ENCODE measurements around the gene SECISBP2. TPM values are rescaled to one million over a fixed set of nuclear protein-coding genes. Genes with fewer than 3 reads are reported as not detected.
A peak's percentile ranks its signal among the peaks of the same experiment; 100 is the strongest.
"Not testable (repeated sequence)": the region's sequence is repeated elsewhere in the genome, so short reads cannot be mapped to it uniquely, and the experiment has no call there.

Gene SECISBP2, protein sequence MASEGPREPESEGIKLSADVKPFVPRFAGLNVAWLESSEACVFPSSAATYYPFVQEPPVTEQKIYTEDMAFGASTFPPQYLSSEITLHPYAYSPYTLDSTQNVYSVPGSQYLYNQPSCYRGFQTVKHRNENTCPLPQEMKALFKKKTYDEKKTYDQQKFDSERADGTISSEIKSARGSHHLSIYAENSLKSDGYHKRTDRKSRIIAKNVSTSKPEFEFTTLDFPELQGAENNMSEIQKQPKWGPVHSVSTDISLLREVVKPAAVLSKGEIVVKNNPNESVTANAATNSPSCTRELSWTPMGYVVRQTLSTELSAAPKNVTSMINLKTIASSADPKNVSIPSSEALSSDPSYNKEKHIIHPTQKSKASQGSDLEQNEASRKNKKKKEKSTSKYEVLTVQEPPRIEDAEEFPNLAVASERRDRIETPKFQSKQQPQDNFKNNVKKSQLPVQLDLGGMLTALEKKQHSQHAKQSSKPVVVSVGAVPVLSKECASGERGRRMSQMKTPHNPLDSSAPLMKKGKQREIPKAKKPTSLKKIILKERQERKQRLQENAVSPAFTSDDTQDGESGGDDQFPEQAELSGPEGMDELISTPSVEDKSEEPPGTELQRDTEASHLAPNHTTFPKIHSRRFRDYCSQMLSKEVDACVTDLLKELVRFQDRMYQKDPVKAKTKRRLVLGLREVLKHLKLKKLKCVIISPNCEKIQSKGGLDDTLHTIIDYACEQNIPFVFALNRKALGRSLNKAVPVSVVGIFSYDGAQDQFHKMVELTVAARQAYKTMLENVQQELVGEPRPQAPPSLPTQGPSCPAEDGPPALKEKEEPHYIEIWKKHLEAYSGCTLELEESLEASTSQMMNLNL
- total RNA-seq = 78.7 TPM
- polyA plus RNA-seq = 22.7 TPM

- under 1% methylated on average over 91 of the region's 91 CpGs for WGBS
- peak within 1 kb of the TSS; percentile 62 for H3K4me3 ChIP-seq (ENCODE audit: low read depth, low read length)
- peak within 1 kb of the TSS; percentile 100 for H3K27ac ChIP-seq (ENCODE audit: low read depth)
- no peaks in the 10 kb centered on the region for H3K36me3 ChIP-seq (ENCODE audit: insufficient read depth)
- DNase-seq (ENCODE audit: extremely low spot score) = peak; percentile 93
- no peaks in the 10 kb centered on the region for H3K4me1 ChIP-seq (ENCODE audit: insufficient read depth)
Measured at GRCh38 chr9:89318123-89319014, at the start of gene SECISBP2. Gene SECISBP2, plus strand, starts transcription at chr9:89318500. Its CDS starts 77 bp downstream, at chr9:89318577.

DNA sequence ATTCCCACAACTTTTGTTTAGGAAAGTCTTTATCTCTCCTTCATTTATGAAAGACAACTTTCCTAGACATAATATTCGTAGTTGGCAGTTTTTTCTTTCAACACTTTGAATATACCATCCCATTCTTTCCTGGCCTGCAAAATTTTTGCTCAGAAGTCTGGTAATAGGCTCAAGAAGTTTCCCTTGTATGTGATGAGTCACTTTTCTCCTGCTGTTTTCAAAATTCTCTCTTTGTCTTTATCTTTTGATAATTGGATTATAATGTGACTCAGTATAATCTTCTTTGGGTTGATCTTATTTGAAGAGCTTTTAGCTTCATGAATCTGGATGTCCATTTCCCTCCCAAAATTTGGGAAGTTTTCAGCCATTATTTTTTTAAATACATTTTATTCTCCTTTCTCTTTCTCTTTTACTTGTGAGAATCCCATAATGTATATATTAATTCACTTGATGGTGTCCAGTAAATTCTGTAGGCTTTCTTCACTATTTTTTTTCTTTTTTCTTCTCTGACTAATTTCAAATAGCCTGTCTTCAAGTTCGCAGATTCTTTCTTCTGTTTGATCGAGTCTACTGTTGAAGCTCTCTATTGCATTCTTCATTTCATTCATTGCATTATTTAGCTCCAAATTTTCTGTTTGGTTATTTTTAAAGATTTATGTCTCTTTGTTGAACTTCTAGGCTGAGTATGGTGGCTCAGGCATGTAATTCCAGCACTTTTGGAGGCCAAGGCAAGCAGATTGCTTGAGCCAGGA is 44.6 kb upstream of the SECISBP2 start:
- no peak for DNase-seq (ENCODE audit: extremely low spot score)
- WGBS = 90% methylated on average over 3 of the region's 3 CpGs
- no peak overlapping the region for H3K27ac ChIP-seq (ENCODE audit: low read depth)
- no peaks in the 10 kb centered on the region for H3K4me1 ChIP-seq (ENCODE audit: insufficient read depth)
- H3K36me3 ChIP-seq (ENCODE audit: insufficient read depth) = no peaks in the 10 kb centered on the region
- no peak overlapping the region for H3K4me3 ChIP-seq (ENCODE audit: low read depth, low read length)

GRCh38 chr9:89274838-89275237 is 43.5 kb upstream of the SECISBP2 start:
- Histone ChIP-seq H3K27ac (ENCODE audit: low read depth) (no peak overlapping the region), H3K4me1 (ENCODE audit: insufficient read depth) (no peaks in the 10 kb centered on the region), H3K36me3 (ENCODE audit: insufficient read depth) (no peaks in the 10 kb centered on the region), H3K4me3 (ENCODE audit: low read depth, low read length) (no peak overlapping the region)
- 84% methylated on average over 5 of the region's 5 CpGs for WGBS
- no peak for DNase-seq (ENCODE audit: extremely low spot score)

GRCh38 chr9:89276040-89276439 is 42.3 kb upstream of the SECISBP2 start:
- not testable (repeated sequence) for DNase-seq (ENCODE audit: extremely low spot score); H3K4me1 ChIP-seq (ENCODE audit: insufficient read depth); H3K36me3 ChIP-seq (ENCODE audit: insufficient read depth); H3K27ac ChIP-seq (ENCODE audit: low read depth); H3K4me3 ChIP-seq (ENCODE audit: low read depth, low read length)
- WGBS = 97% methylated on average over 2 of the region's 2 CpGs

DNA sequence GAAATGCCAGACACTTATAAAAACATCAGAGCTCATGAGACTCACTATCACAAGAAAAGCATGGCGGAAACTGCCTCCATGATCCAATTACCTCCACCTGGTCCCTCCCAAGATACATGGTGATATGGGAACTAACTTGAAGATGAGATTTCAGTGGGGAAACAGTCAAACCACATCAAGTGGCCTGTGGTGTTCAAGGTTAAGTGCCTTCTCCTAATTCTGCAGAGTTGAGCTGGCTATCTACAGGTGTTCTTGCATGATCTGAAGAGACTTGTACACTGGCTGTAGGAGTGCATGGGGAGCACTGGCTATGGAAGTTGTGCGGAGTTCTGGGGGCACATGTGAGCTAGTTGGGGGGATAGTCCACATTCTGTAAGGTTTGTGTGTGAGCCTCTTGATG is 41.3 kb upstream of the SECISBP2 start:
- no peak overlapping the region for H3K27ac ChIP-seq (ENCODE audit: low read depth)
- H3K36me3 ChIP-seq (ENCODE audit: insufficient read depth) = no peaks in the 10 kb centered on the region
- WGBS = 98% methylated on average over 2 of the region's 2 CpGs
- no peak overlapping the region for H3K4me3 ChIP-seq (ENCODE audit: low read depth, low read length)
- H3K4me1 ChIP-seq (ENCODE audit: insufficient read depth) = no peaks in the 10 kb centered on the region
- no peak for DNase-seq (ENCODE audit: extremely low spot score)

DNA sequence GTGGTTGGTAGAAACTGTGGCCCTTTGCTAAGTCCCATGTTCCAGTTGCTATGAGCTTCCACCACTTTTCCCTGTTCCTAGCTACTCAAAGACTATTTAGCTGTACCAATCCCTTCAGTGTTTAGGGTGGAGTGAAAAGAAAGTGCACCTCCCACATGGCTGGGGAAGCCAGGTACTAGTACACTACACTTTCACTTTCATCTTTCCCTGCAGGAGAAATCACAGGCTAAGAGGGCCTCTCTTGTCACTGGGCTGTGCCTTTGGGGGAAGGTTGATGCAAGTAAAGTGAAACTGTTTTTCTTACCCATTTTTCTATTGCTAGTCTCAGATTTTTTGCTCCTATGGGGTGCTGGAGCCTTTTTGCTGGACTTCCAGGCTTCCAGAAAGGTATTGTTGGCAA is 40.8 kb upstream of the SECISBP2 start:
- Histone ChIP-seq H3K27ac (ENCODE audit: low read depth) (no peak overlapping the region), H3K4me1 (ENCODE audit: insufficient read depth) (no peaks in the 10 kb centered on the region), H3K36me3 (ENCODE audit: insufficient read depth) (no peaks in the 10 kb centered on the region), H3K4me3 (ENCODE audit: low read depth, low read length) (no peak overlapping the region)
- DNase-seq (ENCODE audit: extremely low spot score) = no peak

GRCh38 chr9:89278551-89278950 is 39.7 kb upstream of the SECISBP2 start:
- 97% methylated on average over 2 of the region's 2 CpGs for WGBS

GRCh38 chr9:89278997-89279739 is 39.1 kb upstream of the SECISBP2 start:
- 65% methylated on average over 5 of the region's 5 CpGs for WGBS
- H3K27ac ChIP-seq (ENCODE audit: low read depth) = no peak overlapping the region
- no peaks in the 10 kb centered on the region for H3K4me1 ChIP-seq (ENCODE audit: insufficient read depth)
- no peak for DNase-seq (ENCODE audit: extremely low spot score)
- H3K4me3 ChIP-seq (ENCODE audit: low read depth, low read length) = no peak overlapping the region
- H3K36me3 ChIP-seq (ENCODE audit: insufficient read depth) = no peaks in the 10 kb centered on the region

More at GRCh38 chr9:89278551-89278950, 39.7 kb upstream of the SECISBP2 start:
- H3K4me1 ChIP-seq (ENCODE audit: insufficient read depth) = no peaks in the 10 kb centered on the region
- H3K36me3 ChIP-seq (ENCODE audit: insufficient read depth) = no peaks in the 10 kb centered on the region
- H3K4me3 ChIP-seq (ENCODE audit: low read depth, low read length) = no peak overlapping the region
- no peak for DNase-seq (ENCODE audit: extremely low spot score)
- H3K27ac ChIP-seq (ENCODE audit: low read depth) = no peak overlapping the region

- no peak for DNase-seq (ENCODE audit: extremely low spot score)
- Histone ChIP-seq H3K4me1 (ENCODE audit: insufficient read depth) (no peaks in the 10 kb centered on the region), H3K4me3 (ENCODE audit: low read depth, low read length) (no peak overlapping the region), H3K36me3 (ENCODE audit: insufficient read depth) (no peaks in the 10 kb centered on the region), H3K27ac (ENCODE audit: low read depth) (no peak overlapping the region)
- 69% methylated on average over 2 of the region's 2 CpGs for WGBS
Measured at GRCh38 chr9:89281106-89281505, 37.2 kb upstream of the SECISBP2 start.

DNA sequence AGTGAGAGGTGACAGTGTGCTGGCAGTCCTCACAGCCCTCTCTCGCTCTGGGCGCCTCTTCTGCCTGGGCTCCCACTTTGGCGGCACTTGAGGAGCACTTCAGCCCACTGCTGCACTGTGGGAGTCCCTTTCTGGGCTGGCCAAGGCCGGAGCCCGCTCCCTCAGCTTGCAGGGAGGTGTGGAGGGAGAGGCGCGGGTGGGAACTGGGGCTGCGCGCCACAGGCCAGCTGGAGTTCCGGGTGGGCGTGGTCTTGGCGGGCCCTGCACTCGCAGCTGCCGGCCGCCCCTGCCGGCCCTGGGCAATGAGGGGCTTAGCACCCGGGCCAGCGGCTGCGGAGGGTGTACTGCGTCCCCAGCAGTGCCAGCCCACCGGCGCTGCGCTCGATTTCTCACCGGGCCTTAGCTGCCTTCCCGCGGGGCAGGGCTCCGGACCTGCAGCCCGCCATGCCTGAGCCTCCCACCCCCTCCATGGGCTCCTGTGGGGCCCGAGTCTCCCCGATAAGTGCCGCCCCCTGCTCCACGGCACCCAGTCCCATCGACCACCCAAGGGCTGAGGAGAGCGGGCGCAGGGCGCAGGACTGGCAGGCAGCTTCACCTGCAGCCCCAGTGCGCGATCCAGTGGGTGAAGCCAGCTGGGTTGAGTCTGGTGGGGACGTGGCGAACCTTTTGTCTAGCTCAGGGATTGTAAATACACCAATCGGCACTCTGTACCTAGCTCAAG is 35.9 kb upstream of the SECISBP2 start:
- WGBS = 51% methylated on average over 42 of the region's 42 CpGs
- not testable (repeated sequence) for H3K4me1 ChIP-seq (ENCODE audit: insufficient read depth); H3K36me3 ChIP-seq (ENCODE audit: insufficient read depth); H3K4me3 ChIP-seq (ENCODE audit: low read depth, low read length); DNase-seq (ENCODE audit: extremely low spot score); H3K27ac ChIP-seq (ENCODE audit: low read depth)

- DNase-seq (ENCODE audit: extremely low spot score) = no peak
- H3K27ac ChIP-seq (ENCODE audit: low read depth) = no peak overlapping the region
- H3K4me3 ChIP-seq (ENCODE audit: low read depth, low read length) = no peak overlapping the region
- H3K36me3 ChIP-seq (ENCODE audit: insufficient read depth) = peaks cover 1% of the 10 kb centered on the region
- WGBS = 89% methylated on average over 7 of the region's 7 CpGs
- H3K4me1 ChIP-seq (ENCODE audit: insufficient read depth) = no peaks in the 10 kb centered on the region
Measured at GRCh38 chr9:89284076-89284475, 34.2 kb upstream of the SECISBP2 start.

DNA sequence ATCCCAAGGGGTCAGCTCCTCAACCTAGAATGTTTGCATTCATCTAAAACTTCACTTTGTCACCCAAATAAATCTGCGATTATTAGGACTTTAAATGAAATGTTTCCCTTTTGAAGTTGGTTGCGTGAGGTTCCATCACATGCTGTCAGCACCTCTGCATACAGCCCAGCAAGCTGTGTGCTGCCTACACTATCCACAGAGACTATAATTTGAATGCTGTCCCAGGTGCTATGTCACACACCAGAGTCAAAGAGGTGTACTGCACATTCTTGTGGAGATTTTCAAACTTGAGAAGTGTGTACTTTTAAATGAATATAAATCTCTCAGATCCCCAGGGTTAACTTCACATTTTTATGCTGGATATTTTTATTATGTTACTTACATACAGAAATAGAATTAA is 26.6 kb upstream of the SECISBP2 start:
- Histone ChIP-seq H3K4me3 (ENCODE audit: low read depth, low read length) (no peak overlapping the region), H3K36me3 (ENCODE audit: insufficient read depth) (peaks cover under 1% of the 10 kb centered on the region), H3K4me1 (ENCODE audit: insufficient read depth) (no peaks in the 10 kb centered on the region), H3K27ac (ENCODE audit: low read depth) (no peak overlapping the region)
- WGBS = 86% methylated on average over 2 of the region's 2 CpGs
- DNase-seq (ENCODE audit: extremely low spot score) = no peak
